Glutamatergic neuron (in vitro differentiated cells): ENCODE data around the gene PASK. TPM values are rescaled to one million over a fixed set of nuclear protein-coding genes. Genes with fewer than 3 reads are reported as not detected.

Experiments used
- DNase-seq: peaks from one replicate; pipeline ENCODE4 v3.0.0; 2022
- H3K27ac Mint-ChIP-seq: one replicate; pipeline ENCODE4 v1.8.0; 2020; ENCODE audit warnings: mild to moderate bottlenecking, mixed read lengths, inconsistent platforms; ENCODE audit not compliant: unreplicated experiment
- H3K27me3 Mint-ChIP-seq: one replicate; pipeline ENCODE4 v1.8.0; 2020; ENCODE audit warnings: mild to moderate bottlenecking, moderate library complexity, mixed read lengths, inconsistent platforms; ENCODE audit not compliant: unreplicated experiment
- H3K36me3 Mint-ChIP-seq: one replicate; pipeline ENCODE4 v1.8.0; 2020; ENCODE audit warnings: mild to moderate bottlenecking, mixed read lengths, inconsistent platforms; ENCODE audit not compliant: unreplicated experiment
- H3K4me1 Mint-ChIP-seq: one replicate; pipeline ENCODE4 v1.8.0; 2020; ENCODE audit warnings: mild to moderate bottlenecking, low read depth, mixed read lengths, inconsistent platforms; ENCODE audit not compliant: unreplicated experiment
- H3K4me3 Mint-ChIP-seq: one replicate; pipeline ENCODE4 v1.8.0; 2020; ENCODE audit warnings: mild to moderate bottlenecking, mixed read lengths, inconsistent platforms; ENCODE audit not compliant: unreplicated experiment
- H3K9me3 Mint-ChIP-seq: one replicate; pipeline ENCODE4 v1.8.0; 2020; ENCODE audit warnings: mild to moderate bottlenecking, moderate library complexity, mixed read lengths, inconsistent platforms; ENCODE audit not compliant: unreplicated experiment
- total RNA-seq: library from RNA; stranded (reverse); fragmentation: NEBNext Ultra II Directional; extraction: Animal tissue kit (Norgen Biotek cat#: 25700); gene quantifications from one replicate; pipeline ENCODE4 v1.2.1, GENCODE V29; 2021; ENCODE audit not compliant: unreplicated experiment
- TF ChIP-seq, protein P1 (sequence below): fragments of 200-600 bp; sonication (generic); IDR thresholded peaks from one replicate; pipeline ENCODE4 v1.5.0; 2021; ENCODE audit not compliant: partially characterized antibody, unreplicated experiment

PASK gene
- total RNA-seq, 1 donor from 2014 or later = 24.4 TPM

DNA sequence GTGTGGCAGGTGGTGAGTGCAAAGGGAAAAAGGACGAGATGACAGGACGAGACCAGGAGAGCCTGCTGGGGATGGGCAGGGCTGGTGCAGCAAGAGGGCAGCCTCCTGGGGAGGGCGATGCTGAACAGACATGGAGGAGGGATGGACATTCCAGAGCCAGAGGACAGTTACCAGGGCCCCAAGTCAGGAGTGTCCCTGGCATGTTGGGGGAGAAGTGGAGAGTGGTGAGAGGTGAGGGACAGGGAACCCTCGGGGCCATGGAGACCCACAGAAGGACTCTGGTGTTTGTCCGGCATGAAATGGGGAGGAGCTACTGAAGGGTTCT, 66.2 kb downstream of the PASK start:
- no peak for DNase-seq
- Mint-ChIP-seq H3K36me3 (peaks cover 22% of the 10 kb centered on the region), H3K4me1 (peaks cover 9% of the 10 kb centered on the region), H3K9me3 (peaks cover 7% of the 10 kb centered on the region), H3K4me3 (no peak overlapping the region), H3K27ac (peak overlapping the region; percentile 52), H3K27me3 (peaks cover 4% of the 10 kb centered on the region)
- TF ChIP-seq, protein P1, sequence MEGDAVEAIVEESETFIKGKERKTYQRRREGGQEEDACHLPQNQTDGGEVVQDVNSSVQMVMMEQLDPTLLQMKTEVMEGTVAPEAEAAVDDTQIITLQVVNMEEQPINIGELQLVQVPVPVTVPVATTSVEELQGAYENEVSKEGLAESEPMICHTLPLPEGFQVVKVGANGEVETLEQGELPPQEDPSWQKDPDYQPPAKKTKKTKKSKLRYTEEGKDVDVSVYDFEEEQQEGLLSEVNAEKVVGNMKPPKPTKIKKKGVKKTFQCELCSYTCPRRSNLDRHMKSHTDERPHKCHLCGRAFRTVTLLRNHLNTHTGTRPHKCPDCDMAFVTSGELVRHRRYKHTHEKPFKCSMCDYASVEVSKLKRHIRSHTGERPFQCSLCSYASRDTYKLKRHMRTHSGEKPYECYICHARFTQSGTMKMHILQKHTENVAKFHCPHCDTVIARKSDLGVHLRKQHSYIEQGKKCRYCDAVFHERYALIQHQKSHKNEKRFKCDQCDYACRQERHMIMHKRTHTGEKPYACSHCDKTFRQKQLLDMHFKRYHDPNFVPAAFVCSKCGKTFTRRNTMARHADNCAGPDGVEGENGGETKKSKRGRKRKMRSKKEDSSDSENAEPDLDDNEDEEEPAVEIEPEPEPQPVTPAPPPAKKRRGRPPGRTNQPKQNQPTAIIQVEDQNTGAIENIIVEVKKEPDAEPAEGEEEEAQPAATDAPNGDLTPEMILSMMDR = no peak

DNA sequence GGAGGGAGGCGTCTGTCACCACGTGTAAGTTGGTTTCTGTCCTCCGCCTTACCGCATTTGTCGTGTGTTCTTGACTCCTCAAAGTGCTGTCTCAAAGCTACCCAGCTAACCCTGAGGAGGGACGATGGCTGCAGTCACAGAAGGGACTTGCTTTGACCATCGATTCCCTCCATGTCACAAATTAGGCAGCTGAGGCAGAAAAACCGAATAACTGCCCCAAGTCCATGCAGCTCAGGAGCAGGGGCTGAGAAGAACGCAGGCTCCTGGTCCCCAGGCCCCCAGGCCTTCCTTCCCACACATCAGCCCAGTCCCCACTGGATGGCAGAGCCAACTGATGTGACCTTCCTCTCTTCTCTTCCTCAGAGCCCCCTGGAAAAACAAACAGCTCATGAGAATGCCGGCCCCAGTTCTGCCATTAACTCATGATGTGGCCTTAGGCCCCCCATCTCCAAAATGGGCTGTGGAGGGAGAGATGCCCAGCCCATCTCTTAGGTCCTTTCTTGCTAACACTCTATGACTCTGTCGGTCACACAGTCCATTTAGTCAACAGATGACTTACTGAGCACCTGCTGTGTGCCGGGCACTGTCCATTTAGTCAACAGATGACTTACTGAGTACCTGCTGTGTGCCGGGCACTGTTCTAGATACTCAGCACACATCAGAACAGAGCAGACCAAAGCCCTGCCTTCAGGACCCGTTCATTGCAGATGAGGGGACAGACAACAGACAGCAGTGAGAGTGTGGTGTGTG, 66.8 kb downstream of the PASK start:
- TF ChIP-seq, protein P1 = no peak
- Mint-ChIP-seq H3K9me3 (peaks cover 7% of the 10 kb centered on the region), H3K27me3 (peaks cover 5% of the 10 kb centered on the region), H3K36me3 (peaks cover 22% of the 10 kb centered on the region), H3K4me1 (peaks cover 9% of the 10 kb centered on the region), H3K4me3 (no peak overlapping the region), H3K27ac (no peak overlapping the region)
- no peak for DNase-seq

DNA sequence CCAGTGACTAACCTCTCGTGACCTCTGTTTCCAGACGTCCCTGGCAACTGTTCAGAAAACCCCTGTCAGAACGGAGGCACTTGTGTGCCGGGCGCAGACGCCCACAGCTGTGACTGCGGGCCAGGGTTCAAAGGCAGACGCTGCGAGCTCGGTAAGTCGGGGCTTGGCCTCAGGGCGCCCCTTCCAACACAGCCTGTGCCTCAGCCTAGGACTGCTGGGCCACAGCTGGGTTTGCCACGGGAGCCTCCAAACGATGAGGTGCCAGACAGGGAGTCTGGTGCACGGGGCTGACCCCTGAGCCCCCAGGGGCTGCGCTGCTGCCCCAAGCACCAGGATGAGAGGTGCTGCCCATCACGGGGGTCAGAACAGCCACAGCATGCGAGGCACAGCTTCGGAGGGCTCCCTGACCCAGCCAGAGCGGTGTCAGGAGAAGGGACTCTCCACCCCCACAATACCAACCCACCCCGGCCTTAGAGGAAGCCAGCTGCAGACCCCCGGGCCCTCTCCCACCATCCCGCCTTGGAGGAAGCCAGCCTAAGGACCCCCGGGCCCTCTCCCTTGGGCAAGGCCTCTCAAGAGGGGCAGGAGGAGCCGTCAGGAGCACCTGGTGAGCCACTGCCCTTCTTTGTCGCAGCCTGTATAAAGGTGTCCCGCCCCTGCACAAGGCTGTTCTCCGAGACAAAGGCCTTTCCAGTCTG, 67.5 kb downstream of the PASK start:
- Mint-ChIP-seq H3K36me3 (peaks cover 21% of the 10 kb centered on the region), H3K27ac (no peak overlapping the region), H3K4me1 (peaks cover 9% of the 10 kb centered on the region), H3K9me3 (peaks cover 7% of the 10 kb centered on the region), H3K4me3 (no peak overlapping the region), H3K27me3 (peaks cover 6% of the 10 kb centered on the region)
- TF ChIP-seq, protein P1 = no peak
- no peak for DNase-seq

DNA sequence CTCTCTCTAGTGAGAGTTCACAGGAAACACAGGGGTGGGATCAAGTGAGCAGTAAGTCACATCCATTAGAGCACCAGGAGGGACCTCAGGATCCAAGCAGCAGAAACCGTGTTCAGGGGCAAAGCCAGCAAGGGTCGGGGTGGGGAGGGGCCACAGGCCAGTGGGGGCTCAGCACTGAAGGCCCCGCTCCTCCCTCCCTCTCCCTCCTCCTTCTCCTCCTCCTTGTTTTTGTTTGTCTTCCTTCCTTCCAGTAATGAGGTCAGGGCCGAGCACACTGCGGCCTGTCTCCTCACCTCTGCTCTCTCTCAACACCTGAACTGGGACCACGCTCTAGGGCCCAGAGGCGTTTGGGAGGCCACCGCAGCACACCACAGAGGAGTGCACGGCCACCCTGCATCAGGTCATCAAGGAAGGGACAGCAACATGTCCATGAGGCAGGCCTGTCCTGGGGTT, 68.1 kb downstream of the PASK start:
- H3K9me3 Mint-ChIP-seq = peaks cover 7% of the 10 kb centered on the region
- peaks cover 16% of the 10 kb centered on the region for H3K36me3 Mint-ChIP-seq
- no peak for DNase-seq
- no peak overlapping the region for H3K27ac Mint-ChIP-seq
- peaks cover 6% of the 10 kb centered on the region for H3K27me3 Mint-ChIP-seq
- TF ChIP-seq, protein P1 = no peak
- H3K4me1 Mint-ChIP-seq = peaks cover 9% of the 10 kb centered on the region
- no peak overlapping the region for H3K4me3 Mint-ChIP-seq
